GM12801 (cell line): ENCODE data around the gene PATL2.
A peak's percentile ranks its signal among the peaks of the same experiment; 100 is the strongest.

Experiments used
- TF ChIP-seq, protein P1 (sequence below): IDR thresholded peaks from one replicate; pipeline ENCODE4 v1.5.1; 2011; ENCODE audit warnings: control low read depth; ENCODE audit not compliant: insufficient read length; ENCODE audit errors: extremely low read depth

The PATL2 gene

DNA sequence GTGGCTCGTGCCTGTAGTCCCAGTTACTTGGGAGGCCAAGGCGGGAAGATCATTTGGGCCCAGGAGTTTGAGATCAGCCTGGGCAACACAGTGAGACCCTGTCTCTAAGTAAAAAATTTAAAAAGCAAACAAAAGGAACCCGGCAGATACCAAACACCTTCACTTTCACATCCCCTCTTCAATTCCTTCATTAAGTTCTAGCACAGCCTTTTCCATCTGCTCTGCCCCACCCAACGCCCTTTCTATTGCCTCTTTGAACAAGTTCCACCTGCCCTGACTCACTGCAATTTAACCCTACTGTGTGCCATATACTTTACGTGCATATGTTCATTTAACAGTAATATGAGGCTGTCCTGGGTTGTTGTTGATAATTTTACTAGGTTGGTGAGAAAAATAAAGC lies 35.2 kb downstream of the PATL2 start:
- TF ChIP-seq, protein P1, sequence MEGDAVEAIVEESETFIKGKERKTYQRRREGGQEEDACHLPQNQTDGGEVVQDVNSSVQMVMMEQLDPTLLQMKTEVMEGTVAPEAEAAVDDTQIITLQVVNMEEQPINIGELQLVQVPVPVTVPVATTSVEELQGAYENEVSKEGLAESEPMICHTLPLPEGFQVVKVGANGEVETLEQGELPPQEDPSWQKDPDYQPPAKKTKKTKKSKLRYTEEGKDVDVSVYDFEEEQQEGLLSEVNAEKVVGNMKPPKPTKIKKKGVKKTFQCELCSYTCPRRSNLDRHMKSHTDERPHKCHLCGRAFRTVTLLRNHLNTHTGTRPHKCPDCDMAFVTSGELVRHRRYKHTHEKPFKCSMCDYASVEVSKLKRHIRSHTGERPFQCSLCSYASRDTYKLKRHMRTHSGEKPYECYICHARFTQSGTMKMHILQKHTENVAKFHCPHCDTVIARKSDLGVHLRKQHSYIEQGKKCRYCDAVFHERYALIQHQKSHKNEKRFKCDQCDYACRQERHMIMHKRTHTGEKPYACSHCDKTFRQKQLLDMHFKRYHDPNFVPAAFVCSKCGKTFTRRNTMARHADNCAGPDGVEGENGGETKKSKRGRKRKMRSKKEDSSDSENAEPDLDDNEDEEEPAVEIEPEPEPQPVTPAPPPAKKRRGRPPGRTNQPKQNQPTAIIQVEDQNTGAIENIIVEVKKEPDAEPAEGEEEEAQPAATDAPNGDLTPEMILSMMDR = no peak

DNA sequence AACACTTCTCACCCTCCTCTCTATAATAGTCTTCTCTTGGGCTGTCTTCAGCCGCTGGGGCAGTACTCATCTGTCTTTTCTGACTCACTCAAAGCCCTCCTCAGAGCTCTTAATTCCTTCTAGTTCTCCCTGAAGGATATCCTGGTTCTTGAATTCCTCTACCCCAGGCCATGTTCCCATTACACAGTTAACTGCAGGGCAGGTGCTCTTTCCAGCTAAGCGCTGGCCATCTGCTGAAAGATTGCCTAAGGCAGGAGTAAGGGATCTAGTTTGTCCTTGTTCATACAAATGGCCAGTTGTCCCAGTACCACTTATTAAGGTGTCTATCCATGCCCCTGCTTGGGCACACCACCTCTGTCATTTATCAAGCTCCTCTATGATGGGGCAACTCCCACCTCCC lies 37.5 kb downstream of the PATL2 start:
- TF ChIP-seq, protein P1 = no peak

DNA sequence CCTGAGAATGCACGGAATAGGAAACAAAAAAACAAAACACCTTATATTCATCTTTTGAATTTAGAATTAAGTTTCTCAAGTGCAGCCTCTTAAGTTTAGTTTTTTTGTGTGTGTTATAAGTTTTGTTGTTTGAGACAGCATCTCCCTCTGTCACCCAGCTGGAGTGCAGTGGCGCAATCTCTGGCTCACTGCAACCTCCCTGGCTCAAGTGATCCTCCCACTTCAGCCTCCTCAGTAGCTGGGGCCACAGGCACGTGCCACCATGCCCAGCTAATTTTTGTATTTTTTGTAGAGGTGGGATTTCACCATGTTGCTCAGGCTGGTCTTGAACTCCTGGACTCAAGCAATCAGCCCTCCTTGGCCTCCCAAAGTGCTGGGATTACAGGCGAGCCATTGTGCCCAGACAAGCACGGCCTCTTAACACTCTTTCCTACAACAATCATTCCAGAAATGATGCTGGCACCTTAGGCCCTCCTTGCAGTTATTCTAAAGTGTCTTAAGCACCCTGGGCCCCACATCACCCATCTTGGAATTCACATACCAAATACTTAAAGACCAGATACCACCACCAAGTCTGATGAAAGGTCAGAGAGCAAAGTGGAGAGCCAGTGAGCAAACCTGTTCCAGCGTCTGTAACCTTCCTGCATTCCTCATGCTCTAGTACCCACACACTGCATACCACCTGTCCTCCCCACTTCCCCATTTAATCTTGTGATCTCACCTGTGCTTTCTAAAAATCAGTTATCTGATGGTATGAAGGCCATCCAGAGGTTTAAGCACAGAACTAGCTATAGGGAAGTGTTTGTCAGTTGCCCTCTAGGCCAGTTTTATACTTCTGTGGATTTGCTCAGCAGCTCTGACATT lies 40.8 kb downstream of the PATL2 start:
- TF ChIP-seq, protein P1 = no peak

DNA sequence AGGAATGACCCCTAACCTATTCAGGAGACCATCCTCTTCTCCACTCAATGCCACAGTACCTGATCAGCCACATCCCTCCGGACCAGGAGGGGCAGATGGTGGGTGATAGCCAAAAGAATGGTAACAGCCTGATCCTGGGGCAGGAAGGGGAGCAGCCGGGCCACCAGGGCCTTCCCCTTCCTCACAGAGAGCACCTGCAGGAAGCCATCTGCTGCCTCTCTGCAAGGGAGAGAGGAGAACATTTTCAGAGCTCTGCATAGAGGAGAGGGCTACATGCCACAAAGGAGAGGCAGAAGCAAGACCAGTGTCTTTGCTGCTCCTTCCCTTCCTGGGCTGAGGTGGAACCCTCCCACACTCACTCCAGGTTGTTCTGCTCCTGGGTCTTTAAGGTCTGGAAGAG lies 42.2 kb downstream of the PATL2 start:
- TF ChIP-seq, protein P1 = no peak

DNA sequence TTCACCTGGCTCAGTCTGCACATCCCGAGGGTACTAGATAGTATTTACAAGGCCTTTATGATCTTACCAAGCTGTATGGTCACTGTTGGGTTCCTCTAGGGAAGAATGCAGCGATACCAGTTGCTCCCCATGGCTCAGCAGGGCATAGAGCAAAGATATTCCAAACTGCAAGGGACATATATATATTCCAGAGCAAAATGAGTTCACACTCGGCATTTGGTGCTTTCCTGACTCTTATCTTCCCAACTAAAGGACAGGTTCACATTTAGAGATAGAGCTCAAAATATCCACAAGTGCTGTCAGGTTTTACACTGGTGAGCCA lies 44.1 kb downstream of the PATL2 start:
- TF ChIP-seq, protein P1 = no peak

DNA sequence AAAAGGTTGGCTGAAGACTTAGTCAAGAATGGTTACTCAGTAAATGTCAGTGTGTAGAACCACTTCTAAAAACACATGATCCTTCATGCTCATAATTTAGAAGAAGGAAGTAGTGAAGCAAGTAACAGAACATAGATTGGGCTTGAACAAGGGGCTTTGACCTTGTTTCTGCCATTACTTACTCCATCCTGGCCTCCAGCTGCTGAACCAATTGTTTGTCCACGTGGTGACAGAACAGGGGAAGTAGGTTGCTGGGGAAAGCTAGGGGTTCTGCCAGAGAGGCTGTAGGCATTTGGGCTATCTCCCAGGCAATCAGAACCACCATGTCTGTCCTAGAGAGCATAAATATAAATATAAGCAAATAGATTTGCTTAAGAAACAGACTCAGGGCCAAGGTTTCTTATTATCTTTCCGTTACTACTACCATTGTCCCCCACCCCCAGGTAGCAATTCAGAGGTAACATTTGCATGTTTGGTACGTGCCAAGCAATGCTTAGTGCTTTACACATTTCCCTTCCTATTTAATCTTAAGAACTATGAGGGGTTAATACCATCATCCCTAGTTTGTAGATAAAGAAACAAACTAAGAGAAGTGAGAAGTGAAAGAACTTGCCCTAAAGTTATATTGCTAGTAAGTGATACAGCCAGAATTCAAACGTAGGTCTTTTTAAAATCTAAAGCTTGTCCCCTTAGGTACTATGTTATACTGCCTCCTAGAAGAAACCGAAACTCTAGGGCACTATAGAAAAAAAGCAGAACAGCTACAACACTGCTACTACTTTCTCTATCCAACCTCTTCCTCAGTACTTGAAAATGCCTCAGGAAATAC lies 44.7 kb downstream of the PATL2 start:
- TF ChIP-seq, protein P1 = no peak

DNA sequence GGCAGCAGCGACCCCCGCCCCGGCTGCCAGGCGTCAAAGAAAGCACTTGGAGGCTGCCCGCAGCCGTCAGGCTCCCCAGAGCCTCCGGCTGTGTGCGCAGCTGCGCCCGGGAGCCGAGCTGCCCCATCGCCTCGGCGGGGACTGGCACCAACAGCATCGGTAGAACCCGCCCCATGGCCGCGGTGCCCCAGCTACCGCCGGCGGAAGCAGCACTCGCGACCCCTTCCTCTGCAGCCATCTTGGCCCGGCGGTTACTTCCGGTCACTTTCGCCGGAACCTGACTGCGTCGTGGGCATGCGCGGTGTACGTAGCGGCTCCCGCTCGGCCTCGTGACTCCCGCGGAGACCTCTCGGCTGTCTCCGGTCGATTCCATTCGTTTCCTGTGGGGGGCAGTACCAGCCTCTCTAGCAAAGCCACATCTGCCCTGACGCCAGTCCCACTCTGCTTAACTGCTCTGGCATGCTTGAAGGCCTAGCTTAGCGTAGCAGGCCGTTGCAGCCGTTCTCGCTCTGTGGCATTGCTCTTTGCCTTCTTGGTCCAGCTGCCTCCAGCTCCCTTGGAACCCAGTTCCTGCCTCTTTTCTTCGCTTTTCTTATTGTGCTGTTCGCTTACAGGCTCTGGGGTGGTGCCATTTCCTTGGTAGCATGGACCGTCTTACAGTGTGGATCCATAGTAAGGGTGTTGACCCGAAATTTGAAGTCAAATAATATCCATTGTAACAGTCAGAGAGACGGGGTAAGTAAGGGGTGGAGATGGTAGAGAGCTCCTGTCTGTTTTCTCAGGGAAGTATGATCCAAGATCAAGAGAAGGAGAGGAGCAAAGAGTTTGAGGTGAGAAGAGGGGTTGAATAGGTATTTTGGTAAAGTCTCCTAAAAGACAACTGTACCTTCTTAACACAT lies 47.5 kb downstream of the PATL2 start, which contains the start of gene SPG11:
TSS of gene SPG11 (minus strand) at position 253 of the 899 bp plus-strand sequence. CDS start at position 238, 15 bp downstream.
- TF ChIP-seq, protein P1 = peak; percentile 12
